ENCODE measurements around the gene C6orf89.

Gene C6orf89

GRCh38 chr6:36907781-36908180, 22.0 kb downstream of the C6orf89 start:
- no peak for TF ChIP-seq CTCF (IDR thresholded peaks at IDR 0.05; ENCODE audit: low read depth, low read length)
- no peak for DNase-seq (ENCODE audit: extremely low read depth, low read depth)

- no peak for TF ChIP-seq CTCF (IDR thresholded peaks at IDR 0.05; ENCODE audit: low read depth, low read length)
These were observed 23.0 kb downstream of the C6orf89 start for GRCh38 chr6:36908747-36909146.

GRCh38 chr6:36912030-36912454, 26.3 kb downstream of the C6orf89 start:
- no peak for DNase-seq (ENCODE audit: extremely low read depth, low read depth)
- no peak for TF ChIP-seq CTCF (IDR thresholded peaks at IDR 0.05; ENCODE audit: low read depth, low read length)

More at GRCh38 chr6:36908747-36909146, 23.0 kb downstream of the C6orf89 start:
- DNase-seq (ENCODE audit: extremely low read depth, low read depth): no peak

- TF ChIP-seq CTCF (IDR thresholded peaks at IDR 0.05; ENCODE audit: low read depth, low read length): no peak
- DNase-seq (ENCODE audit: extremely low read depth, low read depth): peak; percentile 79
These were observed 26.8 kb downstream of the C6orf89 start for GRCh38 chr6:36912586-36912985.

GRCh38 chr6:36913082-36913481, 27.3 kb downstream of the C6orf89 start:
- no peak for TF ChIP-seq CTCF (IDR thresholded peaks at IDR 0.05; ENCODE audit: low read depth, low read length)
- DNase-seq (ENCODE audit: extremely low read depth, low read depth): no peak

GRCh38 chr6:36914227-36914794, 28.6 kb downstream of the C6orf89 start:
- TF ChIP-seq CTCF (IDR thresholded peaks at IDR 0.05; ENCODE audit: low read depth, low read length): peak; percentile 25
- no peak for DNase-seq (ENCODE audit: extremely low read depth, low read depth)

GRCh38 chr6:36915599-36915998, 29.8 kb downstream of the C6orf89 start:
- TF ChIP-seq CTCF (IDR thresholded peaks at IDR 0.05; ENCODE audit: low read depth, low read length): no peak

More at GRCh38 chr6:36915599-36915998, 29.8 kb downstream of the C6orf89 start:
- no peak for DNase-seq (ENCODE audit: extremely low read depth, low read depth)

All from AG09319 (cell line).